HTERT RPE-1 (cell line): ENCODE measurements around the gene HELB.
"Not testable (repeated sequence)": the region's sequence is repeated elsewhere in the genome, so short reads cannot be mapped to it uniquely, and the experiment has no call there.

Experiments used
- in situ Hi-C: fragments of 300-500 bp; cut with MboI; formaldehyde crosslinking; loops from 4 replicates; pipeline ENCODE4 v1.14.3; 2020; ENCODE audit warnings: low sequenced_read_pairs

Gene HELB

GRCh38 chr12:66302827-66303169 lies 505 bp downstream of the HELB start:
- in situ Hi-C loops, result no loop called here

- in situ Hi-C loops, result not testable (repeated sequence)
Measured at GRCh38 chr12:66303316-66303804, 1.1 kb downstream of the HELB start.

GRCh38 chr12:66304296-66304900 lies 2.1 kb downstream of the HELB start:
- in situ Hi-C loops, result no loop called here

GRCh38 chr12:66309606-66310005 lies 7.3 kb downstream of the HELB start:
- in situ Hi-C loops, result no loop called here

- in situ Hi-C loops, result no loop called here
Measured at GRCh38 chr12:66312189-66312588, 9.9 kb downstream of the HELB start.

- in situ Hi-C loops, result no loop called here
Measured at GRCh38 chr12:66314278-66314677, 12.0 kb downstream of the HELB start.

- in situ Hi-C loops, result no loop called here
Measured at GRCh38 chr12:66319266-66319954, 17.1 kb downstream of the HELB start.

- in situ Hi-C loops, result no loop called here
Measured at GRCh38 chr12:66320996-66321395, 18.7 kb downstream of the HELB start.

GRCh38 chr12:66321435-66321834 lies 19.1 kb downstream of the HELB start:
- in situ Hi-C loops, result no loop called here

GRCh38 chr12:66323017-66323416 lies 20.7 kb downstream of the HELB start:
- in situ Hi-C loops, result no loop called here

- in situ Hi-C loops, result no loop called here
Measured at GRCh38 chr12:66329941-66330340, 27.6 kb downstream of the HELB start.

GRCh38 chr12:66331016-66331415 lies 28.7 kb downstream of the HELB start:
- in situ Hi-C loops, result no loop called here

- in situ Hi-C loops, result no loop called here
Measured at GRCh38 chr12:66331814-66332213, 29.5 kb downstream of the HELB start.

- in situ Hi-C loops, result no loop called here
Measured at GRCh38 chr12:66335746-66336145, 33.5 kb downstream of the HELB start.

GRCh38 chr12:66337381-66338010 lies 35.2 kb downstream of the HELB start:
- in situ Hi-C loops, result no loop called here

- in situ Hi-C loops, result no loop called here
Measured at GRCh38 chr12:66340131-66340530, 37.8 kb downstream of the HELB start.

- in situ Hi-C loops, result no loop called here
Measured at GRCh38 chr12:66341126-66341525, 38.8 kb downstream of the HELB start.

- in situ Hi-C loops, result no loop called here
Measured at GRCh38 chr12:66345212-66345611, 42.9 kb downstream of the HELB start.

GRCh38 chr12:66345956-66346355 lies 43.7 kb downstream of the HELB start:
- in situ Hi-C loops, result no loop called here

- in situ Hi-C loops, result no loop called here
Measured at GRCh38 chr12:66351301-66351700, 49.0 kb downstream of the HELB start.

- in situ Hi-C loops, result no loop called here
Measured at GRCh38 chr12:66352197-66352596, 49.9 kb downstream of the HELB start.

GRCh38 chr12:66352899-66353298 lies 50.6 kb downstream of the HELB start:
- in situ Hi-C loops, result no loop called here
